Measurements from ENCODE around the gene DNAH11. TPM values are rescaled to one million over a fixed set of nuclear protein-coding genes. Genes with fewer than 3 reads are reported as not detected.

DNAH11 gene
- total and polyA plus RNA-seq, 2 of the 8 experiments (the other 6 are each of a cell fraction or from before 2014, with no cell fraction given), result 1.8 to 4.9 TPM

GRCh38 chr7:21722371-21722770 is 179.5 kb downstream of the DNAH11 start:
- ChIA-PET CTCF (ENCODE audit: partially characterized antibody) (interaction anchor here (0.7 to 1.8 kb wide), 13 partner anchors 9 to 403 kb away, joined by 3 to 7 read pairs (median 3); no protein-coding TSS in a partner anchor), POLR2A (ENCODE audit: partially characterized antibody) (interaction anchor here (0.6 kb wide), 1 partner anchor 274 kb away, joined by 5 read pairs; no protein-coding TSS in a partner anchor)
- no peak overlapping the region for H4K91ac ChIP-seq (replicated peaks; ENCODE audit: insufficient read length, low read length)
- DNase-seq (ENCODE audit: low read depth in 1 of 2, low spot score in 2 of 2) (no peak), FAIRE-seq (no peak)
- no peak overlapping the region for H2AK5ac ChIP-seq (ENCODE audit: low read depth, low read length)
- no peak overlapping the region for H3K4me3 ChIP-seq (ENCODE audit: extremely low read depth in 1 of 4, insufficient read depth in 2 of 4, low read depth in 3 of 4, low read length in 4 of 4)
- 92% methylated on average over 4 of the region's 4 CpGs; no CpG with 5 or more reads in 1 of the 2 experiments for WGBS, 2 experiments (ENCODE audit: extremely low coverage in 1 of 2, insufficient coverage in 1 of 2, insufficient read length in 1 of 2, insufficient replicate concordance in 2 of 2, low coverage in 1 of 2, low lambda C conversion rate in 2 of 2, missing lambda C conversion rate in 1 of 2)
- no peak overlapping the region for H4K5ac ChIP-seq (ENCODE audit: insufficient read length, low read depth, low read length)
- no peak overlapping the region for H3K9ac ChIP-seq (replicated peaks in 1 of 4; ENCODE audit: extremely low read depth in 1 of 4, low read depth in 3 of 4, low read length in 3 of 4)
- H2BK120ac ChIP-seq (replicated peaks; ENCODE audit: low read depth, low read length), result no peak overlapping the region
- H3K18ac ChIP-seq (ENCODE audit: extremely low read depth, low read length), result no peak overlapping the region
- H2BK20ac ChIP-seq (ENCODE audit: low read length), result no peak overlapping the region
- no peak overlapping the region for H3K56ac ChIP-seq (replicated peaks; ENCODE audit: insufficient read length, low read depth, low read length)
- H3K14ac ChIP-seq (ENCODE audit: insufficient read length), result no peak overlapping the region
- H2BK12ac ChIP-seq (ENCODE audit: low read depth, low read length), result no peak overlapping the region
- no peak overlapping the region for H3K27ac ChIP-seq (ENCODE audit: low read depth, low read length)
- H3K23ac ChIP-seq (ENCODE audit: insufficient read length), result no peak overlapping the region
- H3K27me3 ChIP-seq (replicated peaks in 1 of 4; ENCODE audit: control insufficient read depth in 3 of 4, extremely low read depth in 1 of 4, insufficient read depth in 3 of 4, low read length in 3 of 4), result no peaks in the 10 kb centered on the region
- no peaks in the 10 kb centered on the region for H3K36me3 ChIP-seq (ENCODE audit: control insufficient read depth in 2 of 4, insufficient read depth in 4 of 4, low read length in 3 of 4)
- no peak overlapping the region for H3K4ac ChIP-seq (replicated peaks; ENCODE audit: insufficient read length, low read depth, low read length)
- H2BK5ac ChIP-seq (ENCODE audit: low read depth, low read length), result no peak overlapping the region
- H4K8ac ChIP-seq (ENCODE audit: extremely low read depth, insufficient read depth, low read length), result no peak overlapping the region
- no peaks in the 10 kb centered on the region for H3K79me1 ChIP-seq (ENCODE audit: low read depth, low read length)
- no peak overlapping the region for H2BK15ac ChIP-seq (ENCODE audit: low read length)
- no peak overlapping the region for H3K4me2 ChIP-seq (ENCODE audit: insufficient read depth in 1 of 2, low read depth in 2 of 2, low read length in 2 of 2)
- no peak overlapping the region for H2AFZ ChIP-seq (ENCODE audit: low read length)
- no peaks in the 10 kb centered on the region for H3K9me3 ChIP-seq (ENCODE audit: insufficient read depth in 2 of 2, low read depth in 1 of 2, low read length in 1 of 2)
- H3K4me1 ChIP-seq (replicated peaks in 1 of 4; ENCODE audit: control insufficient read depth in 3 of 4, insufficient read depth in 4 of 4, low read length in 3 of 4), result no peaks in the 10 kb centered on the region
- H4K20me1 ChIP-seq (replicated peaks in 1 of 2; ENCODE audit: control insufficient read depth in 1 of 2, insufficient read depth in 2 of 2, low read length in 2 of 2), result no peaks in the 10 kb centered on the region
- H3K79me2 ChIP-seq (ENCODE audit: control insufficient read depth in 1 of 2, insufficient read depth in 2 of 2, low read length in 2 of 2), result no peaks in the 10 kb centered on the region
- TF ChIP-seq ATF3 (IDR thresholded peaks at IDR 0.05; ENCODE audit: insufficient read depth, low read depth, low read length), result no peak
- TF ChIP-seq MAFK (IDR thresholded peaks at IDR 0.05; ENCODE audit: low read depth, low read length), result no peak
- TF ChIP-seq CTCF (IDR thresholded peaks at IDR 0.05; ENCODE audit: control extremely low read depth in 1 of 3, insufficient read depth in 1 of 3, low read depth in 1 of 3, low read length in 3 of 3), result peak in 1 of 3 experiments; percentile 31; a peak in 2 of 4 replicates
- TF ChIP-seq EZH2 (IDR thresholded peaks at IDR 0.05; ENCODE audit: low read depth, low read length, severe bottlenecking), result no peak
- TF ChIP-seq EGR1 (IDR thresholded peaks at IDR 0.05; ENCODE audit: borderline replicate concordance, low read depth, low read length), result no peak
- TF ChIP-seq KDM5A (IDR thresholded peaks at IDR 0.05; ENCODE audit: low read length), result no peak
- no peaks in the 10 kb centered on the region for H3K23me2 ChIP-seq (ENCODE audit: low read depth, low read length)
